ENCODE measurements around the gene PLBD1. TPM values are rescaled to one million over a fixed set of nuclear protein-coding genes. Genes with fewer than 3 reads are reported as not detected.
A peak's percentile ranks its signal among the peaks of the same experiment; 100 is the strongest.

Gene PLBD1
- total and polyA plus RNA-seq, 4 experiments from 2014 or later: 0.22 to 1.6 (median 0.57) TPM

DNA sequence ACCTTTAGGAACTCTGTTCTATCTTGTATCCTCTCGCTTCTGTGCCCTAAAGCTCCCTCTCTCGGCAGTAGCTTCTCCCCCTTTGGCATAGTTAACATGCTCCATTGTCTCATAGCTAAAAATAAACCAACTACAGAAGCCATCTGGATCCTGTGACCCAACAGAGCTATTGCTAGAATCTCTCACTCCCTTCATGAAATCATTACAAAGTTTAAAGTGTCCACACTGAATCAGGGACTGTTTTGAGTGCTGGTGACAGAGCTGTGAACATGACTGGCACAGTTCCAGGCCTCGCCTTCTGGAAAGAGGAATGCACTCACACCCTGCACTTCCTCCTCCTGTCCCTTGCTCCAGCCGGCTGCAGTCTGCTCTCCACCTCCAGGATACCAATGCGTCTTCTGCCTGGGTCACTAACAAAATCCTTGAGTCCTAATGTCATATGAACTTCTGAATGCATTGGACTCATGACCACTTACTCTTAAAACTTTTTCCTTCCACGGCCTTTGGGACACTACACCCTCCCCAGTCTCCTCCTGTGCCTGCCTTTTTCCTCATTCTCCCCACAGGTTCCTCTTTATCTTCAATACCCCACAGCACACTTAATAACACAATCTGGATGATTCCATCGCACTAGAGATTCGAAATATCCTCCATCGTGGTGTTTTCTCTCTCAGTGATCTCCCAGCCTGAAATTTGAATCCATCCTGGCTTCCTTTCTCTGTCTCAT, 13.2 kb downstream of the PLBD1 start:
- Mint-ChIP-seq H3K4me1 (peaks cover 0 to 5% (median 3%) of the 10 kb centered on the region in 4 donors), H3K36me3 (no peaks in the 10 kb centered on the region), H3K9me3 (no peaks in the 10 kb centered on the region), H3K27ac (no peak overlapping the region), H3K27me3 (no peaks in the 10 kb centered on the region), H3K4me3 (no peak overlapping the region)
- no peak for DNase-seq
- Histone ChIP-seq H3K4me3 (ENCODE audit: low read length in 2 of 2) (no peak overlapping the region), H3K36me3 (ENCODE audit: insufficient read depth, low read length) (no peaks in the 10 kb centered on the region), H3K9me3 (ENCODE audit: control insufficient read depth in 1 of 2, low read length in 2 of 2) (no peaks in the 10 kb centered on the region), H3K27me3 (ENCODE audit: insufficient read depth, low read length) (no peaks in the 10 kb centered on the region), H3K4me1 (ENCODE audit: insufficient read depth, low read length) (no peaks in the 10 kb centered on the region), H3K27ac (ENCODE audit: low read depth, low read length) (no peak overlapping the region)
- ChIA-PET CTCF (ENCODE audit: partially characterized antibody) (no interaction called here), POLR2A (ENCODE audit: partially characterized antibody) (no interaction called here)
- intact Hi-C loops (cut with micrococcal nuclease): no loop called here

- H3K36me3 Mint-ChIP-seq: no peaks in the 10 kb centered on the region
- no peak overlapping the region for H3K27ac Mint-ChIP-seq
- Histone ChIP-seq H3K4me3 (ENCODE audit: low read length in 2 of 2) (no peak overlapping the region), H3K9me3 (ENCODE audit: control insufficient read depth in 1 of 2, low read length in 2 of 2) (no peaks in the 10 kb centered on the region), H3K36me3 (ENCODE audit: insufficient read depth, low read length) (no peaks in the 10 kb centered on the region), H3K27ac (ENCODE audit: low read depth, low read length) (no peak overlapping the region), H3K4me1 (ENCODE audit: insufficient read depth, low read length) (no peaks in the 10 kb centered on the region), H3K27me3 (ENCODE audit: insufficient read depth, low read length) (no peaks in the 10 kb centered on the region)
- POLR2A ChIA-PET (ENCODE audit: partially characterized antibody): no interaction called here
- no peaks in the 10 kb centered on the region for H3K4me1 Mint-ChIP-seq
- H3K27me3 Mint-ChIP-seq: peaks cover 1 to 2% of the 10 kb centered on the region in 2 donors
- DNase-seq: no peak
- peaks cover 0 to 4% (median 0%) of the 10 kb centered on the region in 8 donors for H3K9me3 Mint-ChIP-seq
- intact Hi-C loops (cut with micrococcal nuclease): no loop called here
- CTCF ChIA-PET (ENCODE audit: partially characterized antibody): no interaction called here
- no peak overlapping the region for H3K4me3 Mint-ChIP-seq
Observed at GRCh38 chr12:14548609-14549008, 19.1 kb downstream of the PLBD1 start.

- Mint-ChIP-seq H3K4me3 (no peak overlapping the region), H3K4me1 (no peaks in the 10 kb centered on the region), H3K27me3 (peaks cover 1 to 2% of the 10 kb centered on the region in 2 donors), H3K36me3 (no peaks in the 10 kb centered on the region), H3K9me3 (peaks cover 0 to 4% (median 0%) of the 10 kb centered on the region in 8 donors), H3K27ac (no peak overlapping the region)
- CTCF ChIA-PET (ENCODE audit: partially characterized antibody): interaction anchor here (0.7 kb wide), 1 partner anchor 39 kb away, joined by 3 read pairs; no protein-coding TSS in a partner anchor
- POLR2A ChIA-PET (ENCODE audit: partially characterized antibody): no interaction called here
- Histone ChIP-seq H3K9me3 (ENCODE audit: control insufficient read depth in 1 of 2, low read length in 2 of 2) (no peaks in the 10 kb centered on the region), H3K27me3 (ENCODE audit: insufficient read depth, low read length) (no peaks in the 10 kb centered on the region), H3K4me3 (ENCODE audit: low read length in 2 of 2) (no peak overlapping the region), H3K4me1 (ENCODE audit: insufficient read depth, low read length) (no peaks in the 10 kb centered on the region), H3K36me3 (ENCODE audit: insufficient read depth, low read length) (no peaks in the 10 kb centered on the region), H3K27ac (ENCODE audit: low read depth, low read length) (no peak overlapping the region)
- intact Hi-C loops (cut with micrococcal nuclease): no loop called here
- DNase-seq: no peak
Observed at GRCh38 chr12:14547571-14547970, 20.1 kb downstream of the PLBD1 start.

GRCh38 chr12:14545144-14546124, 22.2 kb downstream of the PLBD1 start:
- intact Hi-C loops (cut with micrococcal nuclease): no loop called here
- ChIA-PET POLR2A (ENCODE audit: partially characterized antibody) (no interaction called here), CTCF (ENCODE audit: partially characterized antibody) (no interaction called here)
- no peaks in the 10 kb centered on the region for H3K4me1 Mint-ChIP-seq
- H3K4me3 Mint-ChIP-seq: no peak overlapping the region
- H3K9me3 Mint-ChIP-seq: peaks cover 0 to 4% (median 0%) of the 10 kb centered on the region in 8 donors
- Histone ChIP-seq H3K4me3 (ENCODE audit: low read length in 2 of 2) (no peak overlapping the region), H3K36me3 (ENCODE audit: insufficient read depth, low read length) (no peaks in the 10 kb centered on the region), H3K9me3 (ENCODE audit: control insufficient read depth in 1 of 2, low read length in 2 of 2) (no peaks in the 10 kb centered on the region), H3K27ac (ENCODE audit: low read depth, low read length) (no peak overlapping the region), H3K4me1 (ENCODE audit: insufficient read depth, low read length) (no peaks in the 10 kb centered on the region), H3K27me3 (ENCODE audit: insufficient read depth, low read length) (no peaks in the 10 kb centered on the region)
- H3K36me3 Mint-ChIP-seq: no peaks in the 10 kb centered on the region
- H3K27me3 Mint-ChIP-seq: peaks cover 1 to 2% of the 10 kb centered on the region in 2 donors
- no peak overlapping the region for H3K27ac Mint-ChIP-seq
- no peak for DNase-seq

- CTCF ChIA-PET (ENCODE audit: partially characterized antibody): no interaction called here
- no peak overlapping the region for H3K27ac Mint-ChIP-seq
Observed at GRCh38 chr12:14540801-14541462, 26.8 kb downstream of the PLBD1 start.

DNA sequence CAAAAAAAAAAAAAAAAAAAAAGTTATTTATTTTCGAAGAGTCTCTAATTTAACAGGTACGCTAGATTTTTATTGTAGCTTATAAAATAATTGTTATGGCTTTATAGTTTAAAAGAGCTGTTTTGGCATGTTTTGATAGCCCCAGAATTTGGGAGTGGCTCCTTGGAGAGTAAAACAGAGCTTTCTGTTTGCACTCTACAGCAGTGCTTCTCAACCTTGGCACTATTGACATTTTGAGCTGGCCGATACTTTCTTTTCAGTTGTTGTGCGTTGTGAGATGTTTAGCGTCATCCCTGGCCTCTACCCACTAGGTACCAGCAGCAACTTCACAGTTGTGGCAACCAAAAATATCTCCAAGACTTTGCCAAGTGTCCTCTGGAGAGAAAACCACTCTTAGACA, 30.6 kb downstream of the PLBD1 start:
- intact Hi-C loops (cut with micrococcal nuclease): no loop called here
- no peak overlapping the region for H3K27ac Mint-ChIP-seq
- H3K27me3 Mint-ChIP-seq: peaks cover 1 to 2% of the 10 kb centered on the region in 2 donors
- no peak overlapping the region for H3K4me3 ChIP-seq (ENCODE audit: low read length in 2 of 2)
- H3K9me3 Mint-ChIP-seq: peaks cover 0 to 2% (median 0%) of the 10 kb centered on the region in 8 donors
- ChIA-PET POLR2A (ENCODE audit: partially characterized antibody) (no interaction called here), CTCF (ENCODE audit: partially characterized antibody) (no interaction called here)
- H3K4me1 ChIP-seq (ENCODE audit: insufficient read depth, low read length): no peaks in the 10 kb centered on the region
- H3K36me3 ChIP-seq (ENCODE audit: insufficient read depth, low read length): no peaks in the 10 kb centered on the region
- H3K36me3 Mint-ChIP-seq: no peaks in the 10 kb centered on the region
- no peaks in the 10 kb centered on the region for H3K4me1 Mint-ChIP-seq
- H3K27ac ChIP-seq (ENCODE audit: low read depth, low read length): no peak overlapping the region
- no peaks in the 10 kb centered on the region for H3K9me3 ChIP-seq (ENCODE audit: control insufficient read depth in 1 of 2, low read length in 2 of 2)
- H3K4me3 Mint-ChIP-seq: no peak overlapping the region
- no peaks in the 10 kb centered on the region for H3K27me3 ChIP-seq (ENCODE audit: insufficient read depth, low read length)
- no peak for DNase-seq

More at GRCh38 chr12:14540801-14541462, 26.8 kb downstream of the PLBD1 start:
- no peak for DNase-seq
- POLR2A ChIA-PET (ENCODE audit: partially characterized antibody): no interaction called here
- H3K9me3 ChIP-seq (ENCODE audit: control insufficient read depth in 1 of 2, low read length in 2 of 2): no peaks in the 10 kb centered on the region
- Mint-ChIP-seq H3K9me3 (no peaks in the 10 kb centered on the region), H3K36me3 (no peaks in the 10 kb centered on the region), H3K27me3 (peaks cover 0 to 2% of the 10 kb centered on the region in 2 donors), H3K4me3 (no peak overlapping the region), H3K4me1 (no peaks in the 10 kb centered on the region)
- no peaks in the 10 kb centered on the region for H3K27me3 ChIP-seq (ENCODE audit: insufficient read depth, low read length)
- no peak overlapping the region for H3K4me3 ChIP-seq (ENCODE audit: low read length in 2 of 2)
- no peak overlapping the region for H3K27ac ChIP-seq (ENCODE audit: low read depth, low read length)
- intact Hi-C loops (cut with micrococcal nuclease): no loop called here
- no peaks in the 10 kb centered on the region for H3K36me3 ChIP-seq (ENCODE audit: insufficient read depth, low read length)
- no peaks in the 10 kb centered on the region for H3K4me1 ChIP-seq (ENCODE audit: insufficient read depth, low read length)

DNA sequence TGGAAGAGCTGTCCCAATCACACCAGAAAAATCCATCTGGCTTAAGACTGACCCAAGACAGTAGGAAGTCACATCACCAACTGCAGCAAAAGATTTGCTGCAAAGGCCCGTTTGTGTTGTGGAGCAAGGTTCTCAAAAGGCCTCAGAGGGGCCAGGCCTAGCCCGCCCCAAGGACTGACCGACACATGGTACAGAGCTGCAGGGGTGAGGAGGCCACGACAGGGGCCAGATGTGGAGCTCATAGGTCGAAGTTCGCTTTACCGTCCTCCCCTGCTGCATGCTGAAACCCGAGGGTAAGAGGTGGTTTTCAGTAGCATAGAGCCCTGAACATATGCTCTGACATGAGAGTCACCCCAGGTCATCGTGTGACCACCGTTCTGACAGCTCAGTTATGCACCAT, 35.5 kb downstream of the PLBD1 start:
- POLR2A ChIA-PET (ENCODE audit: partially characterized antibody): no interaction called here
- Histone ChIP-seq H3K4me1 (ENCODE audit: insufficient read depth, low read length) (no peaks in the 10 kb centered on the region), H3K36me3 (ENCODE audit: insufficient read depth, low read length) (no peaks in the 10 kb centered on the region), H3K4me3 (ENCODE audit: low read length in 2 of 2) (no peak overlapping the region), H3K27ac (ENCODE audit: low read depth, low read length) (no peak overlapping the region), H3K9me3 (ENCODE audit: control insufficient read depth in 1 of 2, low read length in 2 of 2) (no peaks in the 10 kb centered on the region), H3K27me3 (ENCODE audit: insufficient read depth, low read length) (no peaks in the 10 kb centered on the region)
- intact Hi-C loops (cut with micrococcal nuclease): no loop called here
- Mint-ChIP-seq H3K36me3 (no peaks in the 10 kb centered on the region), H3K4me1 (no peaks in the 10 kb centered on the region), H3K27me3 (peaks cover 1 to 2% of the 10 kb centered on the region in 2 donors), H3K9me3 (peaks cover 0 to 2% (median 0%) of the 10 kb centered on the region in 8 donors), H3K4me3 (no peak overlapping the region), H3K27ac (peak overlapping the region in 1 of 7 donors; percentile 38)
- CTCF ChIA-PET (ENCODE audit: partially characterized antibody): no interaction called here
- no peak for DNase-seq

Data from CD4-positive, alpha-beta memory T cell (primary cell).